SK-N-SH treated with all-trans-retinoic acid at 6 μM for 48 hours (cell line): ENCODE measurements around the gene SMAD3.

Source experiments
- ATAC-seq: fragments of 200-7000 bp; cut with Tn5 transposase; 3 replicates; pipeline ENCODE4 v1.9.1; 2020; ENCODE audit warnings: mild to moderate bottlenecking, moderate library complexity
- ARNTL ChIP-seq: fragments of 450-650 bp; formaldehyde crosslinking; IDR thresholded peaks from 2 replicates; pipeline ENCODE4 v1.5.0; 2020; ENCODE audit warnings: low read depth, mild to moderate bottlenecking, moderate library complexity, borderline replicate concordance
- BACH2 ChIP-seq: fragments of 250-450 bp; sonication (Bioruptor Pico); IDR thresholded peaks from 2 replicates; pipeline ENCODE4 v1.9.0; 2021; ENCODE audit warnings: mild to moderate bottlenecking, borderline replicate concordance
- CSDC2 ChIP-seq: fragments of 250-450 bp; sonication (Bioruptor Pico); IDR thresholded peaks from 2 replicates; pipeline ENCODE4 v1.5.0; 2020; ENCODE audit warnings: mild to moderate bottlenecking, moderate library complexity
- ESRRG ChIP-seq: fragments of 250-450 bp; sonication (Bioruptor Pico); IDR thresholded peaks from 2 replicates; pipeline ENCODE4 v1.6.1; 2021; ENCODE audit warnings: mild to moderate bottlenecking
- GLIS3 ChIP-seq: fragments of 250-450 bp; sonication (Bioruptor Pico); IDR thresholded peaks from 2 replicates; pipeline ENCODE4 v1.5.0; 2020; ENCODE audit warnings: mild to moderate bottlenecking, moderate library complexity
- ISL1 ChIP-seq: fragments of 250-450 bp; sonication (Bioruptor Pico); IDR thresholded peaks from 2 replicates; pipeline ENCODE4 v2.1.2; 2022; ENCODE audit warnings: mild to moderate bottlenecking, moderate library complexity
- OSR1 ChIP-seq: fragments of 250-450 bp; sonication (Bioruptor Pico); IDR thresholded peaks from 2 replicates; pipeline ENCODE4 v1.8.0; 2022; ENCODE audit warnings: moderate library complexity, mild to moderate bottlenecking, inconsistent platforms
- PPARA ChIP-seq: fragments of 250-450 bp; sonication (Bioruptor Pico); IDR thresholded peaks from 2 replicates; pipeline ENCODE4 v1.5.0; 2020; ENCODE audit warnings: mild to moderate bottlenecking, borderline replicate concordance
- RARB ChIP-seq: fragments of 250-450 bp; sonication (Bioruptor Pico); IDR thresholded peaks from 2 replicates; pipeline ENCODE4 v1.8.0; 2021; ENCODE audit warnings: mild to moderate bottlenecking, moderate library complexity
- SNAI2 ChIP-seq: fragments of 250-450 bp; sonication (Bioruptor Pico); IDR thresholded peaks from 2 replicates; pipeline ENCODE4 v1.5.0; 2020; ENCODE audit warnings: mild to moderate bottlenecking, moderate library complexity
- TCF4 ChIP-seq: fragments of 250-450 bp; sonication (Bioruptor Pico); IDR thresholded peaks from 2 replicates; pipeline ENCODE4 v1.8.0; 2021; ENCODE audit warnings: mild to moderate bottlenecking, moderate library complexity, borderline replicate concordance
- TOX ChIP-seq: fragments of 250-450 bp; sonication (Bioruptor Pico); IDR thresholded peaks from 2 replicates; pipeline ENCODE4 v1.8.0; 2021; ENCODE audit warnings: mild to moderate bottlenecking, moderate library complexity, borderline replicate concordance
- ZC3H10 ChIP-seq: fragments of 250-450 bp; sonication (Bioruptor Pico); IDR thresholded peaks from 2 replicates; pipeline ENCODE4 v1.5.1; 2021; ENCODE audit warnings: mild to moderate bottlenecking, moderate library complexity
- ZFP3 ChIP-seq: fragments of 250-450 bp; sonication (Bioruptor Pico); IDR thresholded peaks from 2 replicates; pipeline ENCODE4 v1.5.0; 2020; ENCODE audit warnings: mild to moderate bottlenecking, moderate library complexity
- ZFP30 ChIP-seq: fragments of 450-650 bp; formaldehyde crosslinking; IDR thresholded peaks from 2 replicates; pipeline ENCODE4 v1.5.0; 2022; ENCODE audit warnings: mild to moderate bottlenecking, moderate library complexity
- ZNF565 ChIP-seq: fragments of 450-650 bp; formaldehyde crosslinking; conservative IDR thresholded peaks from 2 replicates; pipeline ENCODE4 v1.5.0; 2020; ENCODE audit warnings: low read depth, mild to moderate bottlenecking, moderate library complexity
- ZNF70 ChIP-seq: fragments of 450-650 bp; formaldehyde crosslinking; IDR thresholded peaks from 2 replicates; pipeline ENCODE4 v1.5.0; 2020; ENCODE audit warnings: mild to moderate bottlenecking, moderate library complexity
- TF ChIP-seq, protein P1 (sequence below): fragments of 250-450 bp; sonication (Bioruptor Pico); IDR thresholded peaks from 2 replicates; pipeline ENCODE4 v1.5.0; 2020; ENCODE audit warnings: mild to moderate bottlenecking, moderate library complexity
- TF ChIP-seq, protein P2 (sequence below): fragments of 250-450 bp; sonication (Bioruptor Pico); IDR thresholded peaks from 2 replicates; pipeline ENCODE4 v1.5.1; 2020; ENCODE audit warnings: low read depth, mild to moderate bottlenecking, moderate library complexity
- TF ChIP-seq, protein P3 (sequence below): fragments of 250-450 bp; sonication (Bioruptor Pico); IDR thresholded peaks from 2 replicates; pipeline ENCODE4 v1.5.1; 2021; ENCODE audit warnings: mild to moderate bottlenecking, moderate library complexity
- TF ChIP-seq, protein P4 (sequence below): fragments of 250-450 bp; sonication (Bioruptor Pico); IDR thresholded peaks from 2 replicates; pipeline ENCODE4 v1.8.0; 2021; ENCODE audit warnings: low read depth, mild to moderate bottlenecking, moderate library complexity, borderline replicate concordance
- TF ChIP-seq, protein P5 (sequence below): fragments of 250-450 bp; sonication (Bioruptor Pico); IDR thresholded peaks from 2 replicates; pipeline ENCODE4 v1.8.0; 2020; ENCODE audit warnings: mild to moderate bottlenecking, moderate library complexity, borderline replicate concordance

Gene SMAD3

DNA sequence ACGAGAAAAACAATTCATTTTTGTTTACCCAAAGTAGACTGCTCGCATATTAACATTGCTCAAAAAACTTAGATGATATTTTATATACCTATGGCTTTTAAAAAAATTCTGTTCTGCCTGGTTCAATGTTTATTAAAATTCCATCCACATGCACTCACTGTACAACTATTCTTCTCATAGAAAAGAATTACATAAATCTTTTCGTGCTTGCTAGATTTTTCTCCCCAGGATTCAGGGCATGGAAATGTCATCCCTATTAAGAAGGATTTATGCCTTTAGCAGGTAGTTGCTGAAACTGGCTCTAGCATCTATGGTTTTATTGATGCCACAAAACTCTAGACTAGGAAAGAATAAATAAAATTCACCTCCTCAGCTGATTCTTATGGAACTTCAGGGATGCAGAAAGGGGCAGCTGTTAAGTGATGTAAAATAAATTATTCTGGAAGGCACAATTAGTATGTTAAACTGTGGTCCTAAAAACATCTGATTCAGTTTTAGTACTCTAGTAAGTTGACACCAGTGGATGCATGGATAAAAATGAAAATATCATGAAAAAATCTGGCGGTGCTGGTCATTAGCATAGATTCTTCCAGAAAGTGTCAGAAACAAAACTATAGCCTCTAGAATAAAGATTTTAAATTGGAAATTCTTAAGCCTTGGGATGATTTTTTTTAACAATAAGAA, 147.4 kb downstream of the SMAD3 start:
- TF ChIP-seq ZNF70 (CRISPR knock-in tag) (no peak), ISL1 (peak; percentile 55)
- TF ChIP-seq, all 23 proteins: peak for 1
- ATAC-seq = peak; percentile 62

DNA sequence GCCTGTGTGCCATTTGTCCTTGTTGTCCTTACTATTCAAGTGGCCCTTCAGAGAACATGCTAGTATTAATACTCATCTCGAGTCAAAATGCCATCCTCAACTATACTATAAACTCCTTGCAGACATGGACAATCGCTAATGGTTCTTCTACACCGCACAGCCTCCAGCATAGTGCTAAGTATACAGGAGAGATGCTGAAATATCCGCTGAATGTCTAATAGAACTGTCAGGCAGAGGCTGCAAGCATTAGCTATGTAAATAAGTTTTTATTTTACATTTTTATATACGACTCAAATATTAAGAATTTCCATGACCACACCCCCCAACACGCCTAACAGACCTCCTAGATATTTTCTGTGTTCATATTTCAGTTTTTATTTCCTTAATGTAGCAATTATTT, 149.7 kb downstream of the SMAD3 start:
- no peak for ATAC-seq

DNA sequence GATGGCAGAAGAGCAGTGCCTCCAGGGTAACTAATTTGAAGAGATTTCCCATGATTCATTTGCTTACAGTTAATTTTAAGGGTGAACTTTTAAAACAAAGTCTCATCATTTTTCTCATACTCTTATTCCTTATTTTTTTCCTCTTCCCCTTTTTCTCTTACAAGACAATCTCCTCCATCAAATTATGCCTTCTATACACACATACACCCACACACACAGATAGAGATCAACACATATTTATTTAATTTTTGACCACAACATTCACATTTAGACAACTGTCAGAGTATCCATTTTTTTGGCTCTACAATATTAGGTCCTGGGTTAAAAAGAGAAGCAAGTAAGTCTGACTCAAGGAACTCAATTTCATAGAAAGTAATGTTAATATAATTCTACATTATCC, 151.5 kb downstream of the SMAD3 start:
- TF ChIP-seq ZFP3 (CRISPR knock-in tag) = no peak
- no peak for TF ChIP-seq ZFP30 (CRISPR knock-in tag)
- TF ChIP-seq, protein P1, sequence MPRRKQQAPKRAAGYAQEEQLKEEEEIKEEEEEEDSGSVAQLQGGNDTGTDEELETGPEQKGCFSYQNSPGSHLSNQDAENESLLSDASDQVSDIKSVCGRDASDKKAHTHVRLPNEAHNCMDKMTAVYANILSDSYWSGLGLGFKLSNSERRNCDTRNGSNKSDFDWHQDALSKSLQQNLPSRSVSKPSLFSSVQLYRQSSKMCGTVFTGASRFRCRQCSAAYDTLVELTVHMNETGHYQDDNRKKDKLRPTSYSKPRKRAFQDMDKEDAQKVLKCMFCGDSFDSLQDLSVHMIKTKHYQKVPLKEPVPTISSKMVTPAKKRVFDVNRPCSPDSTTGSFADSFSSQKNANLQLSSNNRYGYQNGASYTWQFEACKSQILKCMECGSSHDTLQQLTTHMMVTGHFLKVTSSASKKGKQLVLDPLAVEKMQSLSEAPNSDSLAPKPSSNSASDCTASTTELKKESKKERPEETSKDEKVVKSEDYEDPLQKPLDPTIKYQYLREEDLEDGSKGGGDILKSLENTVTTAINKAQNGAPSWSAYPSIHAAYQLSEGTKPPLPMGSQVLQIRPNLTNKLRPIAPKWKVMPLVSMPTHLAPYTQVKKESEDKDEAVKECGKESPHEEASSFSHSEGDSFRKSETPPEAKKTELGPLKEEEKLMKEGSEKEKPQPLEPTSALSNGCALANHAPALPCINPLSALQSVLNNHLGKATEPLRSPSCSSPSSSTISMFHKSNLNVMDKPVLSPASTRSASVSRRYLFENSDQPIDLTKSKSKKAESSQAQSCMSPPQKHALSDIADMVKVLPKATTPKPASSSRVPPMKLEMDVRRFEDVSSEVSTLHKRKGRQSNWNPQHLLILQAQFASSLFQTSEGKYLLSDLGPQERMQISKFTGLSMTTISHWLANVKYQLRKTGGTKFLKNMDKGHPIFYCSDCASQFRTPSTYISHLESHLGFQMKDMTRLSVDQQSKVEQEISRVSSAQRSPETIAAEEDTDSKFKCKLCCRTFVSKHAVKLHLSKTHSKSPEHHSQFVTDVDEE = no peak
- no peak for TF ChIP-seq TOX (CRISPR knock-in tag)
- TF ChIP-seq GLIS3 (CRISPR knock-in tag) = no peak
- TF ChIP-seq OSR1 (CRISPR knock-in tag) = no peak
- no peak for TF ChIP-seq RARB (CRISPR knock-in tag)
- TF ChIP-seq, protein P2, sequence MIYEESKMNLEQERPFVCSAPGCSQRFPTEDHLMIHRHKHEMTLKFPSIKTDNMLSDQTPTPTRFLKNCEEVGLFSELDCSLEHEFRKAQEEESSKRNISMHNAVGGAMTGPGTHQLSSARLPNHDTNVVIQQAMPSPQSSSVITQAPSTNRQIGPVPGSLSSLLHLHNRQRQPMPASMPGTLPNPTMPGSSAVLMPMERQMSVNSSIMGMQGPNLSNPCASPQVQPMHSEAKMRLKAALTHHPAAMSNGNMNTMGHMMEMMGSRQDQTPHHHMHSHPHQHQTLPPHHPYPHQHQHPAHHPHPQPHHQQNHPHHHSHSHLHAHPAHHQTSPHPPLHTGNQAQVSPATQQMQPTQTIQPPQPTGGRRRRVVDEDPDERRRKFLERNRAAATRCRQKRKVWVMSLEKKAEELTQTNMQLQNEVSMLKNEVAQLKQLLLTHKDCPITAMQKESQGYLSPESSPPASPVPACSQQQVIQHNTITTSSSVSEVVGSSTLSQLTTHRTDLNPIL (CRISPR knock-in tag) = no peak
- TF ChIP-seq ARNTL (CRISPR knock-in tag) = no peak
- TF ChIP-seq, protein P3, sequence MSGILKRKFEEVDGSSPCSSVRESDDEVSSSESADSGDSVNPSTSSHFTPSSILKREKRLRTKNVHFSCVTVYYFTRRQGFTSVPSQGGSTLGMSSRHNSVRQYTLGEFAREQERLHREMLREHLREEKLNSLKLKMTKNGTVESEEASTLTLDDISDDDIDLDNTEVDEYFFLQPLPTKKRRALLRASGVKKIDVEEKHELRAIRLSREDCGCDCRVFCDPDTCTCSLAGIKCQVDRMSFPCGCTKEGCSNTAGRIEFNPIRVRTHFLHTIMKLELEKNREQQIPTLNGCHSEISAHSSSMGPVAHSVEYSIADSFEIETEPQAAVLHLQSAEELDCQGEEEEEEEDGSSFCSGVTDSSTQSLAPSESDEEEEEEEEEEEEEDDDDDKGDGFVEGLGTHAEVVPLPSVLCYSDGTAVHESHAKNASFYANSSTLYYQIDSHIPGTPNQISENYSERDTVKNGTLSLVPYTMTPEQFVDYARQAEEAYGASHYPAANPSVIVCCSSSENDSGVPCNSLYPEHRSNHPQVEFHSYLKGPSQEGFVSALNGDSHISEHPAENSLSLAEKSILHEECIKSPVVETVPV (CRISPR knock-in tag) = no peak
- TF ChIP-seq ESRRG (CRISPR knock-in tag) = no peak
- TF ChIP-seq ZC3H10 (CRISPR knock-in tag) = no peak
- TF ChIP-seq ZNF70 (CRISPR knock-in tag) = no peak
- TF ChIP-seq, protein P4, sequence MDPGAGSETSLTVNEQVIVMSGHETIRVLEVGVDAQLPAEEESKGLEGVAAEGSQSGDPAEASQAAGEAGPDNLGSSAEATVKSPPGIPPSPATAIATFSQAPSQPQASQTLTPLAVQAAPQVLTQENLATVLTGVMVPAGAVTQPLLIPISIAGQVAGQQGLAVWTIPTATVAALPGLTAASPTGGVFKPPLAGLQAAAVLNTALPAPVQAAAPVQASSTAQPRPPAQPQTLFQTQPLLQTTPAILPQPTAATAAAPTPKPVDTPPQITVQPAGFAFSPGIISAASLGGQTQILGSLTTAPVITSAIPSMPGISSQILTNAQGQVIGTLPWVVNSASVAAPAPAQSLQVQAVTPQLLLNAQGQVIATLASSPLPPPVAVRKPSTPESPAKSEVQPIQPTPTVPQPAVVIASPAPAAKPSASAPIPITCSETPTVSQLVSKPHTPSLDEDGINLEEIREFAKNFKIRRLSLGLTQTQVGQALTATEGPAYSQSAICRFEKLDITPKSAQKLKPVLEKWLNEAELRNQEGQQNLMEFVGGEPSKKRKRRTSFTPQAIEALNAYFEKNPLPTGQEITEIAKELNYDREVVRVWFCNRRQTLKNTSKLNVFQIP (CRISPR knock-in tag) = no peak
- no peak for TF ChIP-seq CSDC2 (CRISPR knock-in tag)
- TF ChIP-seq, protein P5, sequence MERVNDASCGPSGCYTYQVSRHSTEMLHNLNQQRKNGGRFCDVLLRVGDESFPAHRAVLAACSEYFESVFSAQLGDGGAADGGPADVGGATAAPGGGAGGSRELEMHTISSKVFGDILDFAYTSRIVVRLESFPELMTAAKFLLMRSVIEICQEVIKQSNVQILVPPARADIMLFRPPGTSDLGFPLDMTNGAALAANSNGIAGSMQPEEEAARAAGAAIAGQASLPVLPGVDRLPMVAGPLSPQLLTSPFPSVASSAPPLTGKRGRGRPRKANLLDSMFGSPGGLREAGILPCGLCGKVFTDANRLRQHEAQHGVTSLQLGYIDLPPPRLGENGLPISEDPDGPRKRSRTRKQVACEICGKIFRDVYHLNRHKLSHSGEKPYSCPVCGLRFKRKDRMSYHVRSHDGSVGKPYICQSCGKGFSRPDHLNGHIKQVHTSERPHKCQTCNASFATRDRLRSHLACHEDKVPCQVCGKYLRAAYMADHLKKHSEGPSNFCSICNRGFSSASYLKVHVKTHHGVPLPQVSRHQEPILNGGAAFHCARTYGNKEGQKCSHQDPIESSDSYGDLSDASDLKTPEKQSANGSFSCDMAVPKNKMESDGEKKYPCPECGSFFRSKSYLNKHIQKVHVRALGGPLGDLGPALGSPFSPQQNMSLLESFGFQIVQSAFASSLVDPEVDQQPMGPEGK (CRISPR knock-in tag) = no peak
- no peak for TF ChIP-seq SNAI2 (CRISPR knock-in tag)
- TF ChIP-seq TCF4 (CRISPR knock-in tag) = no peak
- no peak for TF ChIP-seq BACH2
- no peak for TF ChIP-seq ZNF565 (CRISPR knock-in tag)
- ATAC-seq = no peak

More for the DNA sequence above, 149.7 kb downstream of the SMAD3 start:
- no peak for TF ChIP-seq TCF4 (CRISPR knock-in tag)
- TF ChIP-seq ARNTL (CRISPR knock-in tag) = no peak
- no peak for TF ChIP-seq ZFP3 (CRISPR knock-in tag)
- TF ChIP-seq GLIS3 (CRISPR knock-in tag) = no peak
- no peak for TF ChIP-seq BACH2
- no peak for TF ChIP-seq PPARA
- no peak for TF ChIP-seq ZC3H10 (CRISPR knock-in tag)
- TF ChIP-seq, protein P4 (CRISPR knock-in tag) = no peak
- no peak for TF ChIP-seq RARB (CRISPR knock-in tag)
- TF ChIP-seq CSDC2 (CRISPR knock-in tag) = no peak
